22Rv1 (cell line): ENCODE results near the gene CAMK2B.

Experiments
- ZFX ChIP-seq: fragments of 450-650 bp; IDR thresholded peaks from 2 replicates; pipeline ENCODE4 v1.6.1; 2017; ENCODE audit warnings: antibody characterized with exemption, borderline replicate concordance
- TF ChIP-seq, protein P1 (sequence below): fragments of 450-650 bp; IDR thresholded peaks from 2 replicates; pipeline ENCODE4 v1.5.1; 2017; ENCODE audit warnings: mild to moderate bottlenecking

DNA sequence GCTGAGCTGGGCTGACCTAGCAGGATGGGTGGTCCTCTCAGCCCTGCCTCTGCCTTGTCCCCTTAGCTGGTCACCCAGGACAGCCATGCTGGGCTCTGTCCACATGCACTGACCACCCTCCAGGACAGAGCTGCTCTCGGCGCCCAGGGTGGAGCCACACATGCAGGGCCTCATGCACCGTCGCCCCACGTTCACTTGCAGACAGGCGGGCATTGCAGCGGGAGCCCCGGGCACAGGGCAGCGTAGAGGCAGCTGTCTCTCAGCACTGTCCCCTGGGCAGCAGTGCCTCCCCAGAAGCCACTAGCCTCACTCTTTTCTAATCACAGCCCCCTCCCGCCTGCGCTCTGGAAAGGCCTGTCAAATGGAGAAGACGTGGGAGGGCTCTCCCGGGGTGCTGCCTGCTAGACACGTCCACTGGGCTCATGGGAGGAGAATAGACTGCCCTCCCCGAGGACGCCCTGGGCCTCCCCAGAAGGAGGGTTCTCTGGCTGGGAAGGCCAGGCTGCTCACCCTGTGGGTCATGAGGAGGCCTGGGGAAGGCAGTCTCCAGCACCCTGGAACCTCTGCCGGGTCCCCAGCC is 87.2 kb downstream of the CAMK2B start:
- TF ChIP-seq, protein P1, sequence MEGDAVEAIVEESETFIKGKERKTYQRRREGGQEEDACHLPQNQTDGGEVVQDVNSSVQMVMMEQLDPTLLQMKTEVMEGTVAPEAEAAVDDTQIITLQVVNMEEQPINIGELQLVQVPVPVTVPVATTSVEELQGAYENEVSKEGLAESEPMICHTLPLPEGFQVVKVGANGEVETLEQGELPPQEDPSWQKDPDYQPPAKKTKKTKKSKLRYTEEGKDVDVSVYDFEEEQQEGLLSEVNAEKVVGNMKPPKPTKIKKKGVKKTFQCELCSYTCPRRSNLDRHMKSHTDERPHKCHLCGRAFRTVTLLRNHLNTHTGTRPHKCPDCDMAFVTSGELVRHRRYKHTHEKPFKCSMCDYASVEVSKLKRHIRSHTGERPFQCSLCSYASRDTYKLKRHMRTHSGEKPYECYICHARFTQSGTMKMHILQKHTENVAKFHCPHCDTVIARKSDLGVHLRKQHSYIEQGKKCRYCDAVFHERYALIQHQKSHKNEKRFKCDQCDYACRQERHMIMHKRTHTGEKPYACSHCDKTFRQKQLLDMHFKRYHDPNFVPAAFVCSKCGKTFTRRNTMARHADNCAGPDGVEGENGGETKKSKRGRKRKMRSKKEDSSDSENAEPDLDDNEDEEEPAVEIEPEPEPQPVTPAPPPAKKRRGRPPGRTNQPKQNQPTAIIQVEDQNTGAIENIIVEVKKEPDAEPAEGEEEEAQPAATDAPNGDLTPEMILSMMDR: no peak
- TF ChIP-seq ZFX: no peak
